GM18907 (cell line): Measurements from ENCODE around the gene MRNIP.

Experiments used
- ATAC-seq: cut with Tn5 transposase; IDR thresholded peaks from one replicate; pipeline ENCODE4 v1.9.1; 2021; ENCODE audit warnings: mild to moderate bottlenecking, moderate library complexity; ENCODE audit not compliant: unreplicated experiment

Gene MRNIP

GRCh38 chr5:179889885-179890284 lies 31.3 kb upstream of the MRNIP start:
- ATAC-seq: no peak

- ATAC-seq: no peak
Measured at GRCh38 chr5:179887802-179888201, 29.2 kb upstream of the MRNIP start.

GRCh38 chr5:179887095-179887494 lies 28.5 kb upstream of the MRNIP start:
- no peak for ATAC-seq

GRCh38 chr5:179886190-179886911 lies 27.7 kb upstream of the MRNIP start:
- ATAC-seq: no peak

- ATAC-seq: no peak
Measured at GRCh38 chr5:179885491-179886090, 27.0 kb upstream of the MRNIP start.

- no peak for ATAC-seq
Measured at GRCh38 chr5:179883163-179883562, 24.5 kb upstream of the MRNIP start.

- ATAC-seq: no peak
Measured at GRCh38 chr5:179882338-179882737, 23.7 kb upstream of the MRNIP start.

GRCh38 chr5:179880848-179881590 lies 22.4 kb upstream of the MRNIP start:
- ATAC-seq: no peak

- no peak for ATAC-seq
Measured at GRCh38 chr5:179880066-179880650, 21.5 kb upstream of the MRNIP start.

- no peak for ATAC-seq
Measured at GRCh38 chr5:179879690-179880010, 21.0 kb upstream of the MRNIP start.

- no peak for ATAC-seq
Measured at GRCh38 chr5:179879003-179879689, 20.5 kb upstream of the MRNIP start.

GRCh38 chr5:179878222-179879002 lies 19.8 kb upstream of the MRNIP start:
- ATAC-seq: no peak

- ATAC-seq: no peak
Measured at GRCh38 chr5:179876610-179876952, 18.0 kb upstream of the MRNIP start.

- ATAC-seq: no peak
Measured at GRCh38 chr5:179875741-179876609, 17.4 kb upstream of the MRNIP start.

GRCh38 chr5:179874536-179875292 lies 16.1 kb upstream of the MRNIP start:
- ATAC-seq: no peak

- no peak for ATAC-seq
Measured at GRCh38 chr5:179874136-179874535, 15.5 kb upstream of the MRNIP start.

GRCh38 chr5:179873588-179874110 lies 15.0 kb upstream of the MRNIP start:
- ATAC-seq: no peak

- no peak for ATAC-seq
Measured at GRCh38 chr5:179872828-179873575, 14.4 kb upstream of the MRNIP start.
